B cell (primary cell): ENCODE data around the gene TTLL8. TPM values are rescaled to one million over a fixed set of nuclear protein-coding genes. Genes with fewer than 3 reads are reported as not detected.

ENCODE experiments used
- ATAC-seq: fragments of 200-7000 bp; cut with Tn5 transposase; one replicate; pipeline ENCODE4 v1.10.0; 2021; ENCODE audit warnings: low read depth, mild to moderate bottlenecking, moderate number of reproducible peaks, moderate library complexity
- CTCF ChIA-PET: fragments of 350-600 bp; sonication (Branson Sonifier 250); formaldehyde crosslinking; loops from one replicate; lab custom pipeline; 2021; ENCODE audit warnings: antibody characterized with exemption, inconsistent platforms; lab: Charles Lee
- POLR2A ChIA-PET: fragments of 350-600 bp; sonication (Branson Sonifier 250); formaldehyde crosslinking; loops from one replicate; lab custom pipeline; 2021; ENCODE audit warnings: antibody characterized with exemption; lab: Charles Lee
- DNase-seq: peaks from one replicate; pipeline ENCODE4 v3.0.0; 2013
- H2AFZ ChIP-seq: 2 replicates; pipeline ENCODE4 v1.6.1; 2012; ENCODE audit warnings: mild to moderate bottlenecking, low read depth, low read length; ENCODE audit not compliant: insufficient read depth, poor library complexity, severe bottlenecking
- H3K27ac ChIP-seq, 2 donors: 1 replicate in 1 of 2; 2 replicates in 1 of 2; pipeline ENCODE4 v1.5.1; 2012 to 2013; ENCODE audit warnings: low read length in 2 of 2, mild to moderate bottlenecking in 2 of 2, moderate library complexity in 1 of 2
- H3K27me3 ChIP-seq, 4 experiments: fragments of 200-600 bp in 1 of 4; sonication (generic) in 1 of 4; replicated peaks in 1 of 4; 1 replicate in 2 of 4; 2 replicates in 2 of 4; pipeline versions ENCODE4 v1.6.1 to v1.7.0; 2013 to 2016; ENCODE audit warnings: low read length in 3 of 4, mild to moderate bottlenecking in 2 of 4, mixed read lengths in 1 of 4, moderate library complexity in 1 of 4; ENCODE audit not compliant: insufficient read depth in 4 of 4, control insufficient read depth in 3 of 4; ENCODE audit errors: control extremely low read depth in 1 of 4
- H3K36me3 ChIP-seq, 2 experiments: replicated peaks in 1 of 2; 1 replicate in 1 of 2; 2 replicates in 1 of 2; pipeline versions ENCODE4 v1.6.1 to v1.7.1; 2013; ENCODE audit warnings: low read length in 1 of 2; ENCODE audit not compliant: insufficient read depth in 2 of 2, control insufficient read depth in 1 of 2; ENCODE audit errors: control extremely low read depth in 1 of 2, extremely low read depth in 1 of 2
- H3K4me1 ChIP-seq, 2 donors: fragments of 200-600 bp in 1 of 2; sonication (generic) in 1 of 2; 1 replicate in 1 of 2; 2 replicates in 1 of 2; pipeline versions ENCODE4 v1.5.1 to v1.6.1; 2013 to 2017; ENCODE audit warnings: low read length in 2 of 2; ENCODE audit not compliant: control insufficient read depth in 2 of 2, insufficient read depth in 2 of 2
- H3K4me2 ChIP-seq: replicated peaks from 2 replicates; pipeline ENCODE3; 2012; ENCODE audit warnings: mild to moderate bottlenecking, low read depth, low read length; ENCODE audit not compliant: poor library complexity, severe bottlenecking
- H3K4me3 ChIP-seq, 5 experiments: fragments of 200-600 bp in 1 of 5; sonication (generic) in 1 of 5; 1 replicate in 3 of 5; 2 replicates in 2 of 5; pipeline versions ENCODE4 v1.5.1 to v1.7.0; 2011 to 2016; ENCODE audit warnings: low read length in 4 of 5, mild to moderate bottlenecking in 4 of 5, low read depth in 2 of 5, control low read depth in 1 of 5, moderate library complexity in 1 of 5; ENCODE audit not compliant: insufficient read depth in 1 of 5; ENCODE audit errors: control extremely low read depth in 1 of 5, extremely low read depth in 1 of 5
- H3K79me2 ChIP-seq: fragments of 200-600 bp; sonication (generic); one replicate; pipeline ENCODE4 v1.6.0; 2016; ENCODE audit warnings: low read length; ENCODE audit not compliant: control insufficient read depth, insufficient read depth
- H3K9ac ChIP-seq: fragments of 200-600 bp; sonication (generic); 2 replicates; pipeline ENCODE4 v1.6.1; 2017; ENCODE audit warnings: mild to moderate bottlenecking, low read length, moderate library complexity
- H3K9me3 ChIP-seq, 3 donors: one replicate each; pipeline versions ENCODE4 v1.6.1 to v1.7.1; 2013; ENCODE audit warnings: low read length in 2 of 3; ENCODE audit not compliant: control insufficient read depth in 2 of 3, insufficient read depth in 1 of 3; ENCODE audit errors: control extremely low read depth in 1 of 3
- H4K20me1 ChIP-seq: 2 replicates; pipeline ENCODE4 v1.6.0; 2012; ENCODE audit warnings: mild to moderate bottlenecking, low read length; ENCODE audit not compliant: insufficient read depth, control insufficient read depth, poor library complexity, severe bottlenecking
- H3K27ac Mint-ChIP-seq: one replicate; pipeline ENCODE4 v1.8.0; 2021; ENCODE audit warnings: mixed read lengths
- H3K27me3 Mint-ChIP-seq: one replicate; pipeline ENCODE4 v1.8.0; 2021; ENCODE audit warnings: mixed read lengths
- H3K4me1 Mint-ChIP-seq: one replicate; pipeline ENCODE4 v1.8.0; 2021; ENCODE audit warnings: mixed read lengths
- H3K4me3 Mint-ChIP-seq: one replicate; pipeline ENCODE4 v1.8.0; 2021; ENCODE audit warnings: mixed read lengths
- H3K9me3 Mint-ChIP-seq: one replicate; pipeline ENCODE4 v1.8.0; 2022; ENCODE audit warnings: mixed read lengths; ENCODE audit not compliant: insufficient read depth
- EZH2 ChIP-seq: IDR thresholded peaks from 2 replicates; pipeline ENCODE4 v1.6.1; 2012; ENCODE audit warnings: borderline replicate concordance, low read depth, mild to moderate bottlenecking, moderate library complexity, low read length; ENCODE audit not compliant: insufficient read depth, poor library complexity, severe bottlenecking
- WGBS: methylation state at CpG from one replicate; pipeline ENCODE4 v1.1.5; 2013; ENCODE audit warnings: missing lambda C conversion rate; ENCODE audit not compliant: insufficient coverage; 5-methylcytosine and 5-hydroxymethylcytosine counted together
- intact Hi-C: fragments of 100-400 bp; cut with micrococcal nuclease; formaldehyde crosslinking; loops from one replicate; pipeline ENCODE4 v1.10.0; 2022
- polyA plus RNA-seq: library from polyadenylated mRNA; depleted of rRNA; stranded (reverse); fragments of >200 nt; gene quantifications from 2 replicates; pipeline ENCODE4 v1.2.3, GENCODE V29; 2012
- total RNA-seq, 2 donors: library from RNA; stranded (reverse); fragments of 120-200 nt in 1 of 2; gene quantifications; 1 replicate in 1 of 2; 2 replicates in 1 of 2; pipeline versions ENCODE4 v1.2.3 to v1.2.4, GENCODE V29; 2013 to 2022
- TF ChIP-seq, protein P1 (sequence below): fragments of 200-600 bp; IDR thresholded peaks from one replicate; pipeline ENCODE4 v1.8.0; 2022; ENCODE audit warnings: antibody characterized with exemption, mild to moderate bottlenecking

TTLL8 gene
- total and polyA plus RNA-seq, 2 donors (not counting 1 experiment from before 2014, with no cell fraction given): not detected

DNA sequence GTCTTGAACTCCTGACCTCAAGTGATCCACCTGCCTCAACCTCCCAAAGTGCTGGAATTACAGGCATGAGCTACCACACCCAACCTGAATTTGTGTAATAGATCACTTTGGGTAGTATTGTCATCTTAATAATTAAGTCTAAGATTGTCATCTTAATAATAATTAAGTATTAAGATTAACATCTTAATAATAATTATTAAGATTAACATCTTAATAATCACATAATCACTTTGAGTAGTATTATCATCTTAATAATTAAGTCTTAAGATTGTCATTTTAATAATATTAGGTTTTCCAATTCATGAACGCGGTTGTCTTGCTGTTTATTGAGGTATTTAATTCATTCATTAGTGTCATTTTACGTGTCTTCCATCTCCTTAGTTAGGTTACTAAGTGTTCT lies 40.0 kb upstream of the TTLL8 start:
- H3K79me2 ChIP-seq: no peaks in the 10 kb centered on the region
- no peak overlapping the region for H3K4me3 Mint-ChIP-seq
- intact Hi-C loops: no loop called here
- peaks cover 11% of the 10 kb centered on the region for H3K4me1 Mint-ChIP-seq
- no peak overlapping the region for H3K4me2 ChIP-seq
- H3K27me3 Mint-ChIP-seq: peaks cover 29% of the 10 kb centered on the region
- H3K9me3 ChIP-seq: no peaks in the 10 kb centered on the region
- H4K20me1 ChIP-seq: no peaks in the 10 kb centered on the region
- no peak overlapping the region for H2AFZ ChIP-seq
- peaks cover 0 to 5% (median 0%) of the 10 kb centered on the region in 4 experiments for H3K27me3 ChIP-seq
- CTCF ChIA-PET: no interaction called here
- no peaks in the 10 kb centered on the region for H3K36me3 ChIP-seq
- H3K9me3 Mint-ChIP-seq: no peaks in the 10 kb centered on the region
- no CpG with 5 or more reads among the region's 3 CpGs for WGBS
- no peak overlapping the region for H3K27ac ChIP-seq
- H3K27ac Mint-ChIP-seq: no peak overlapping the region
- POLR2A ChIA-PET: no interaction called here
- TF ChIP-seq, protein P1, sequence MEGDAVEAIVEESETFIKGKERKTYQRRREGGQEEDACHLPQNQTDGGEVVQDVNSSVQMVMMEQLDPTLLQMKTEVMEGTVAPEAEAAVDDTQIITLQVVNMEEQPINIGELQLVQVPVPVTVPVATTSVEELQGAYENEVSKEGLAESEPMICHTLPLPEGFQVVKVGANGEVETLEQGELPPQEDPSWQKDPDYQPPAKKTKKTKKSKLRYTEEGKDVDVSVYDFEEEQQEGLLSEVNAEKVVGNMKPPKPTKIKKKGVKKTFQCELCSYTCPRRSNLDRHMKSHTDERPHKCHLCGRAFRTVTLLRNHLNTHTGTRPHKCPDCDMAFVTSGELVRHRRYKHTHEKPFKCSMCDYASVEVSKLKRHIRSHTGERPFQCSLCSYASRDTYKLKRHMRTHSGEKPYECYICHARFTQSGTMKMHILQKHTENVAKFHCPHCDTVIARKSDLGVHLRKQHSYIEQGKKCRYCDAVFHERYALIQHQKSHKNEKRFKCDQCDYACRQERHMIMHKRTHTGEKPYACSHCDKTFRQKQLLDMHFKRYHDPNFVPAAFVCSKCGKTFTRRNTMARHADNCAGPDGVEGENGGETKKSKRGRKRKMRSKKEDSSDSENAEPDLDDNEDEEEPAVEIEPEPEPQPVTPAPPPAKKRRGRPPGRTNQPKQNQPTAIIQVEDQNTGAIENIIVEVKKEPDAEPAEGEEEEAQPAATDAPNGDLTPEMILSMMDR: no peak
- TF ChIP-seq EZH2: no peak
- DNase-seq (no peak), ATAC-seq (no peak)
- peaks cover 0 to 3% of the 10 kb centered on the region in 2 donors for H3K4me1 ChIP-seq
- H3K9ac ChIP-seq: no peak overlapping the region
- H3K4me3 ChIP-seq: no peak overlapping the region

DNA sequence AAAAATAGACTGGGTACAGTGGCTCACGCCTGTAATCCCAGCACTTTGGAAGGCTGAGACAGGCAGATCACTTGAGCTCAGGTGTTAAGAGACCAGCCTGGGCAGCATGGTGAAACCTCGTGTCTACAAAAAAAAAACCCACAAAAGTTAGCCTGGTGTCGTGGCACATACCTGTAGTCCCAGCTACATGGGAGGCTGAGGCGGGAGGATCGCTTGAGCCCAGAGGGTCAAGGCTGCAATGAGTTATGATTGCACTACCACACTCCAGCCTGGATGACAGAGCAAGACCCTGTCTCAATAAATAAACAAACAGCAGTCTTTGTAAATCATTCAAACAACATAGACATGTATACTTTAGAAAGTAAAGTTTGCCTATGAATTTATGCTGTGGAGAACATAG lies 34.2 kb upstream of the TTLL8 start:
- DNase-seq (no peak), ATAC-seq (no peak)
- H3K4me3 Mint-ChIP-seq: no peak overlapping the region
- Histone ChIP-seq H3K27ac (no peak overlapping the region), H3K9ac (no peak overlapping the region), H3K79me2 (no peaks in the 10 kb centered on the region), H3K4me1 (no peaks in the 10 kb centered on the region), H4K20me1 (no peaks in the 10 kb centered on the region), H3K4me3 (no peak overlapping the region), H2AFZ (no peak overlapping the region), H3K9me3 (peaks cover 0 to 22% (median 6%) of the 10 kb centered on the region in 3 donors), H3K27me3 (peaks cover 0 to 13% (median 0%) of the 10 kb centered on the region in 4 experiments), H3K4me2 (no peak overlapping the region), H3K36me3 (no peaks in the 10 kb centered on the region)
- H3K9me3 Mint-ChIP-seq: no peaks in the 10 kb centered on the region
- WGBS: 89% methylated on average over 5 of the region's 5 CpGs
- no peak for TF ChIP-seq EZH2
- TF ChIP-seq, protein P1: no peak
- H3K27me3 Mint-ChIP-seq: peaks cover 23% of the 10 kb centered on the region
- CTCF ChIA-PET: no interaction called here
- H3K4me1 Mint-ChIP-seq: no peaks in the 10 kb centered on the region
- POLR2A ChIA-PET: no interaction called here
- no peak overlapping the region for H3K27ac Mint-ChIP-seq
- intact Hi-C loops: no loop called here
